ENCODE results near the gene FLVCR2.

DNA sequence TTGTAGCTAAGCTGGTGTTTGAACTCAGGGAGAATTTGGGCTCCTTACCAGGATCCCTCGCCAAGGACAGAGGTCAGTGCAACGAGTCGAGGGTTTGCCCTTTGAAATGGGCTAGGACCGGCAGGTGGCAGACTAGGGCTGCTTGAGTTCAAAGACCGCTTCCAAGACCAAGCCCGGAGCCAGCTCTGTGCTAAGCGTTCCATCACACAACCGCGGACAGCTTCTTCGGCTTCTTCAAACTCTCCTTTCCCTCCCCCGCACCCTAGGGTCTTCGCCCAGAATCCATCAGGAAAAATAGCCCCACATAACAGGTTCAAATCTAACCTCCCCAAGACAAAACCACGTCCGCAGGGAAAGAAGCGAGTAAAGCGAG, 705 bp upstream of the FLVCR2 start:
- TF ChIP-seq CHD2 (IDR thresholded peaks at IDR 0.05; ENCODE audit: low read length, partially characterized antibody) = no peak
- TF ChIP-seq POLR2AphosphoS5 (IDR thresholded peaks at IDR 0.05; ENCODE audit: low read depth, low read length) = no peak
- peak; percentile 77 for TF ChIP-seq CTCF (IDR thresholded peaks at IDR 0.05)
- no peak for TF ChIP-seq EP300 (IDR thresholded peaks at IDR 0.05; ENCODE audit: borderline replicate concordance in 1 of 2, low read depth in 1 of 2, low read length in 1 of 2)
- TF ChIP-seq PBX3 (IDR thresholded peaks at IDR 0.05) = no peak
- no peak for TF ChIP-seq TEAD4 (IDR thresholded peaks at IDR 0.05; ENCODE audit: borderline replicate concordance, insufficient read depth)
- TF ChIP-seq, protein P1, sequence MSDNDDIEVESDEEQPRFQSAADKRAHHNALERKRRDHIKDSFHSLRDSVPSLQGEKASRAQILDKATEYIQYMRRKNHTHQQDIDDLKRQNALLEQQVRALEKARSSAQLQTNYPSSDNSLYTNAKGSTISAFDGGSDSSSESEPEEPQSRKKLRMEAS (IDR thresholded peaks at IDR 0.05; ENCODE audit: low read depth) = no peak
- TF ChIP-seq ZBTB33 (IDR thresholded peaks at IDR 0.05; ENCODE audit: borderline replicate concordance, low read depth) = no peak
- no peak for TF ChIP-seq RCOR1 (IDR thresholded peaks at IDR 0.05; ENCODE audit: low read length)
- TF ChIP-seq GABPA (IDR thresholded peaks at IDR 0.05; ENCODE audit: low read depth) = no peak
- no peak for TF ChIP-seq EZH2phosphoT487 (IDR thresholded peaks at IDR 0.05; ENCODE audit: borderline replicate concordance, low read depth)
- TF ChIP-seq TAF1 (IDR thresholded peaks at IDR 0.05; ENCODE audit: borderline replicate concordance, low read depth, low read length) = no peak
- TF ChIP-seq, protein P2, sequence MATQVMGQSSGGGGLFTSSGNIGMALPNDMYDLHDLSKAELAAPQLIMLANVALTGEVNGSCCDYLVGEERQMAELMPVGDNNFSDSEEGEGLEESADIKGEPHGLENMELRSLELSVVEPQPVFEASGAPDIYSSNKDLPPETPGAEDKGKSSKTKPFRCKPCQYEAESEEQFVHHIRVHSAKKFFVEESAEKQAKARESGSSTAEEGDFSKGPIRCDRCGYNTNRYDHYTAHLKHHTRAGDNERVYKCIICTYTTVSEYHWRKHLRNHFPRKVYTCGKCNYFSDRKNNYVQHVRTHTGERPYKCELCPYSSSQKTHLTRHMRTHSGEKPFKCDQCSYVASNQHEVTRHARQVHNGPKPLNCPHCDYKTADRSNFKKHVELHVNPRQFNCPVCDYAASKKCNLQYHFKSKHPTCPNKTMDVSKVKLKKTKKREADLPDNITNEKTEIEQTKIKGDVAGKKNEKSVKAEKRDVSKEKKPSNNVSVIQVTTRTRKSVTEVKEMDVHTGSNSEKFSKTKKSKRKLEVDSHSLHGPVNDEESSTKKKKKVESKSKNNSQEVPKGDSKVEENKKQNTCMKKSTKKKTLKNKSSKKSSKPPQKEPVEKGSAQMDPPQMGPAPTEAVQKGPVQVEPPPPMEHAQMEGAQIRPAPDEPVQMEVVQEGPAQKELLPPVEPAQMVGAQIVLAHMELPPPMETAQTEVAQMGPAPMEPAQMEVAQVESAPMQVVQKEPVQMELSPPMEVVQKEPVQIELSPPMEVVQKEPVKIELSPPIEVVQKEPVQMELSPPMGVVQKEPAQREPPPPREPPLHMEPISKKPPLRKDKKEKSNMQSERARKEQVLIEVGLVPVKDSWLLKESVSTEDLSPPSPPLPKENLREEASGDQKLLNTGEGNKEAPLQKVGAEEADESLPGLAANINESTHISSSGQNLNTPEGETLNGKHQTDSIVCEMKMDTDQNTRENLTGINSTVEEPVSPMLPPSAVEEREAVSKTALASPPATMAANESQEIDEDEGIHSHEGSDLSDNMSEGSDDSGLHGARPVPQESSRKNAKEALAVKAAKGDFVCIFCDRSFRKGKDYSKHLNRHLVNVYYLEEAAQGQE (IDR thresholded peaks at IDR 0.05; ENCODE audit: low read depth, low read length) = no peak

Data from SK-N-SH (cell line).